Activated B cell treated with CpG ODN at 0.5 μM for 24 hours (primary cell): ENCODE measurements around the gene PIK3R2. TPM values are rescaled to one million over a fixed set of nuclear protein-coding genes. Genes with fewer than 3 reads are reported as not detected.

Source experiments
- ATAC-seq: fragments of 200-7000 bp; cut with Tn5 transposase; one replicate; pipeline ENCODE4 v1.10.0; 2021; ENCODE audit warnings: low read depth, mild to moderate bottlenecking, moderate library complexity
- CTCF ChIA-PET: fragments of 350-600 bp; sonication (Branson Sonifier 250); formaldehyde crosslinking; loops from one replicate; lab custom pipeline; 2021; ENCODE audit warnings: antibody characterized with exemption; lab: Charles Lee
- POLR2A ChIA-PET: fragments of 350-600 bp; sonication (Branson Sonifier 250); formaldehyde crosslinking; loops from one replicate; lab custom pipeline; 2021; ENCODE audit warnings: antibody characterized with exemption; lab: Charles Lee
- DNase-seq: peaks from one replicate; pipeline ENCODE4 v3.0.0; 2022
- H3K27ac Mint-ChIP-seq: one replicate; pipeline ENCODE4 v1.8.0; 2020; ENCODE audit warnings: mixed read lengths
- H3K27me3 Mint-ChIP-seq: one replicate; pipeline ENCODE4 v1.8.0; 2021; ENCODE audit warnings: mixed read lengths
- H3K36me3 Mint-ChIP-seq: one replicate; pipeline ENCODE4 v1.8.0; 2021; ENCODE audit warnings: low read depth, mixed read lengths
- H3K4me1 Mint-ChIP-seq: one replicate; pipeline ENCODE4 v1.8.0; 2021; ENCODE audit warnings: mixed read lengths
- H3K4me3 Mint-ChIP-seq: one replicate; pipeline ENCODE4 v1.8.0; 2020; ENCODE audit warnings: mild to moderate bottlenecking, mixed read lengths
- H3K9me3 Mint-ChIP-seq: one replicate; pipeline ENCODE4 v1.8.0; 2020; ENCODE audit warnings: mixed read lengths
- intact Hi-C: fragments of 100-400 bp; cut with micrococcal nuclease; formaldehyde crosslinking; loops from one replicate; pipeline ENCODE4 v1.15.1; 2024
- total RNA-seq: library from RNA; stranded (reverse); gene quantifications from 2 replicates; pipeline ENCODE4 v1.2.3, GENCODE V29; 2022
- TF ChIP-seq, protein P1 (sequence below): fragments of 200-600 bp; IDR thresholded peaks from one replicate; pipeline ENCODE4 v1.8.0; 2022; ENCODE audit warnings: antibody characterized with exemption, mild to moderate bottlenecking

PIK3R2 gene
- total RNA-seq, 1 donor from 2014 or later = 12.7 TPM

DNA sequence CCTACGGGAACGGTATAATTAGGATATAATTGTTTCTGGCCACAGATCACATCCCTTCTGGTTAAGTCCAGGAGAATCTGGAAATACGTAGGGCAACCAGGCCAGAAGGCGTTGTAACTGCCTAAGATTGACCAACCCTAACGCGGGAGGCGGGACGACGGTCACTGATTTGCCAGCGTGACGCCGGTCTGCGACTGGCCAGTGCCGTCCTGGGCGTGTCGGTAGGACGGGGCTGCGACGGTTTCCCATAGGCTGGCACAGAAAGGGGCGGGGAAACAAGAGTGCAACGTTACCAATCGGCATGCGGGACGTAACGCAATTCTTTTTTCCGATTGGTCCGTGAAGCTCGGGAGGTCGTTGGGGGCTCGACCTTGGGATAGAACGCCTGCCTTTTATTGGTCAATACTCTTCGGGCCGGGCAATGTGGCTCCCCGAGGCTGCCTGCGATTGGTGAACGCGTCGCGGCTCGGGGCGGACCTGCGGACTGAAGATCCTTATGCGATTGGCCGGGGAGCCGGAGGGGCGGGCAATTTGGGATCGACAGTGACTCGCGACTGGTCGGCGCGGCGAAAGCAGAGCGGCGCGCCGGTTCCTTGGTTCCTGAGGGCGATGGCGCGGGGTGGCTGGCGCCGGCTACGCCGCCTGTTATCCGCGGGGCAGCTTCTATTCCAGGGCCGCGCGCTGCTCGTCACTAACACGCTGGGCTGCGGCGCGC, 39.9 kb downstream of the PIK3R2 start, which contains the start of gene MPV17L2:
MPV17L2 (plus strand) TSS at position 546 of the 715 bp plus-strand sequence; CDS start at position 610, 64 bp downstream.
- Mint-ChIP-seq H3K4me1 (peaks cover 40% of the 10 kb centered on the region), H3K27ac (peak within 1 kb of the TSS; percentile 95), H3K9me3 (no peaks in the 10 kb centered on the region), H3K36me3 (peaks cover 22% of the 10 kb centered on the region), H3K27me3 (no peaks in the 10 kb centered on the region), H3K4me3 (peak within 1 kb of the TSS; percentile 87)
- intact Hi-C loops = loop anchor here (1.0 to 5.0 kb wide), 7 partner anchors 11 to 329 kb away; partner anchors contain the start of genes ELL, IFI30, LSM4 and RAB3A
- peak; percentile 90 for DNase-seq
- ATAC-seq = peak; percentile 83
- CTCF ChIA-PET = interaction anchor here (0.9 to 2.3 kb wide), 20 partner anchors 9 to 255 kb away, joined by 3 to 23 read pairs (median 7); partner anchors contain the start of genes IFI30 and RAB3A
- TF ChIP-seq, protein P1, sequence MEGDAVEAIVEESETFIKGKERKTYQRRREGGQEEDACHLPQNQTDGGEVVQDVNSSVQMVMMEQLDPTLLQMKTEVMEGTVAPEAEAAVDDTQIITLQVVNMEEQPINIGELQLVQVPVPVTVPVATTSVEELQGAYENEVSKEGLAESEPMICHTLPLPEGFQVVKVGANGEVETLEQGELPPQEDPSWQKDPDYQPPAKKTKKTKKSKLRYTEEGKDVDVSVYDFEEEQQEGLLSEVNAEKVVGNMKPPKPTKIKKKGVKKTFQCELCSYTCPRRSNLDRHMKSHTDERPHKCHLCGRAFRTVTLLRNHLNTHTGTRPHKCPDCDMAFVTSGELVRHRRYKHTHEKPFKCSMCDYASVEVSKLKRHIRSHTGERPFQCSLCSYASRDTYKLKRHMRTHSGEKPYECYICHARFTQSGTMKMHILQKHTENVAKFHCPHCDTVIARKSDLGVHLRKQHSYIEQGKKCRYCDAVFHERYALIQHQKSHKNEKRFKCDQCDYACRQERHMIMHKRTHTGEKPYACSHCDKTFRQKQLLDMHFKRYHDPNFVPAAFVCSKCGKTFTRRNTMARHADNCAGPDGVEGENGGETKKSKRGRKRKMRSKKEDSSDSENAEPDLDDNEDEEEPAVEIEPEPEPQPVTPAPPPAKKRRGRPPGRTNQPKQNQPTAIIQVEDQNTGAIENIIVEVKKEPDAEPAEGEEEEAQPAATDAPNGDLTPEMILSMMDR = no peak
- POLR2A ChIA-PET = interaction anchor here (0.6 to 19.0 kb wide), 28 partner anchors 8 to 260 kb away, joined by 3 to 437 read pairs (median 7); partner anchors contain the start of genes ARRDC2, CCDC124, IFI30 and IQCN

DNA sequence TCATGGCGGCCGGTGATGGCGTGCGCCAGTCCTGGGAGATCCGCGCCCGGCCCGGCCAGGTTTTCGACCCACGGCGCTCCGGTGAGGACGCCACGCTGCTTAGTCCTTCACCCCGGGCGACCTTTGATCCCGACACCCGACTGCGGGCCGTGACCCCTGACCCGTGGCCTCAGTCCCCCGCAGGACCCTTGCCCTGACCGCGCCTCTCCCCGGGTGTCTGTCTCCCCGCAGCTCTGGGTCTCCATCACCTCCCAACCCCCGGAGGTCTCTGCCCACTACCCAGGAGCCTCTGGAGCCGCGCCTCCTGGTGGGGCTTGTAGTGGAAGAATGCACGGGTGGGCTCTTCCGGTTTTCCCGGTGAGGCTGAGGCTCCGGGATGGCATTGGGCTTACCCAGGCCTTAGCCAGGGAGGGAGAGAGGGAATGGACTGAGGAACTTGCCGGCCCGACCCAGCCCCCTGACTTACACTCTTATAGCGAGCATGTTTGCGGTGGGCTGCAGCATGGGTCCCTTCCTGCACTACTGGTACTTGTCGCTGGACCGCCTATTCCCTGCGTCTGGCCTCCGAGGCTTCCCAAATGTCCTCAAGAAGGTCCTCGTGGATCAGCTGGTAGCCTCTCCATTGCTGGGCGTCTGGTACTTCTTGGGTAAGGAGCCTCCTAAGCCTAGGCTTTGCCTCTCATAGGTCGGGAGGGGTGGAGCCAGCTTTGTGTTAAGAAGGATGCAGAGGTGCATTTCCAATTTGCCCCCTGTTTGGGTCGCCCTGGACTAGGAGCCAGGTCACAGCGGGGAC, 40.6 kb downstream of the PIK3R2 start:
- TF ChIP-seq, protein P1 = no peak
- ATAC-seq = no peak
- Mint-ChIP-seq H3K4me1 (peaks cover 38% of the 10 kb centered on the region), H3K36me3 (peaks cover 30% of the 10 kb centered on the region), H3K9me3 (no peaks in the 10 kb centered on the region), H3K27me3 (no peaks in the 10 kb centered on the region), H3K4me3 (peak overlapping the region; percentile 87), H3K27ac (peak overlapping the region; percentile 95)
- POLR2A ChIA-PET = interaction anchor here (0.6 to 19.0 kb wide), 21 partner anchors 11 to 193 kb away, joined by 3 to 437 read pairs (median 7); partner anchors contain the start of genes ARRDC2, IFI30, IQCN and JUND
- CTCF ChIA-PET = interaction anchor here (1.0 to 2.2 kb wide), 6 partner anchors 16 to 135 kb away, joined by 4 to 19 read pairs (median 6); no protein-coding TSS in a partner anchor
- intact Hi-C loops = loop anchor here (5.0 kb wide), 1 partner anchor 329 kb away; the partner anchor contains the start of gene ELL
- DNase-seq = no peak

DNA sequence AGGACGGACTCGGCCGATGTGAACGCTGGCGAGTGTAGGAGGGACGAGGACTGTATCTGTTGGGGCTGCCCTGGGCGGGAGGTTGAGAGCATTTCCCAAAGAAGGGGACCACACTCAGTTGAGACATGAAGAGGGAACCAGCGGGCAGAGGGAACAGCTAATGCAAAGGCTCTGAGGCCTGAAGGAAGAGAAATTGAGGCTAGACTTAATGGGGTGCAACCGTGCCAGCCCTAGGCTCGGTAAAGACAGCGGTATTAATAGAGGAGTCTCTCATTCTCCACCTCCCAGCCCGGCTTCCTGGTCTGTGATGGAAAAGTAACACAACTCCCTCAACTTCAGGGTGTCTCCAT, 41.2 kb downstream of the PIK3R2 start:
- TF ChIP-seq, protein P1 = no peak
- ATAC-seq (no peak), DNase-seq (no peak)
- ChIA-PET CTCF (interaction anchor here (1.0 to 1.2 kb wide), 2 partner anchors 26 to 58 kb away, joined by 3 to 4 read pairs; no protein-coding TSS in a partner anchor), POLR2A (interaction anchor here (1.5 to 19.0 kb wide), 6 partner anchors 10 to 193 kb away, joined by 3 to 437 read pairs (median 38); partner anchors contain the start of genes IFI30, JUND and RAB3A)
- Mint-ChIP-seq H3K27ac (peak overlapping the region; percentile 95), H3K4me1 (peaks cover 34% of the 10 kb centered on the region), H3K4me3 (peak overlapping the region; percentile 87), H3K9me3 (no peaks in the 10 kb centered on the region), H3K36me3 (peaks cover 34% of the 10 kb centered on the region), H3K27me3 (no peaks in the 10 kb centered on the region)
- intact Hi-C loops = loop anchor here (5.0 kb wide), 1 partner anchor 328 kb away; the partner anchor contains the start of gene ELL

DNA sequence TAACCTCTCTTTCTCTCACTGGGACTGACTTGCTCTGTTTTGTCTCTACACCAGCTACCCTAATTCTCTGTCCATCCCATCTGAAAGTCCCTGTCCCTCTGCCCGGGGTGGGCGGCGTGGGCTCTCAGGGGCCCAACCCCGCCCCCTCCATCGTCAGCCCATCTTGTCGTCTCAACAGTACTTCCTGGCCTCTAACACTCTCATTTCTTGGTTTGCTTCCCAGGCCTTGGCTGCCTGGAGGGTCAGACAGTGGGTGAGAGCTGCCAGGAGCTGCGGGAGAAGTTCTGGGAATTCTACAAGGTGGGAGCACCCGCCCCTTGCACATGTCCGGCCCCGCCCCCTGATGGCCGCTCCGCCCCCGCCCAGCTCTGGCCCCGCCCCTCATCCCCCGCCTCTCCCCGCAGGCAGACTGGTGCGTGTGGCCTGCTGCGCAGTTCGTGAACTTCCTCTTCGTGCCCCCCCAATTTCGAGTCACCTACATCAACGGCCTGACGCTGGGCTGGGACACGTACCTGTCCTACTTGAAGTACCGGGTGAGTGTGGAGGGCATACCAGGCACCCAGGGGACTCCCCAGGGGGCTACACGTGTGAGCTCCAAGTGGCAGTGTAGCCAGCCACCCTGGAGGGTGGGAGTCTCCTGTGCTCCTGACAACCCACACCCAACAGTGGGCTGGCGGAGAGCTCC, 41.7 kb downstream of the PIK3R2 start:
- TF ChIP-seq, protein P1 = no peak
- peaks cover 36% of the 10 kb centered on the region for H3K36me3 Mint-ChIP-seq
- intact Hi-C loops = loop anchor here (5.0 kb wide), 1 partner anchor 328 kb away; the partner anchor contains the start of gene ELL
- H3K27ac Mint-ChIP-seq = peak overlapping the region; percentile 95
- no peaks in the 10 kb centered on the region for H3K9me3 Mint-ChIP-seq
- no peak for DNase-seq
- peak overlapping the region; percentile 87 for H3K4me3 Mint-ChIP-seq
- no peak for ATAC-seq
- POLR2A ChIA-PET = interaction anchor here (0.6 to 19.0 kb wide), 6 partner anchors 10 to 194 kb away, joined by 3 to 437 read pairs (median 10); partner anchors contain the start of genes IFI30, JUND and RAB3A
- no peaks in the 10 kb centered on the region for H3K27me3 Mint-ChIP-seq
- H3K4me1 Mint-ChIP-seq = peaks cover 34% of the 10 kb centered on the region
- CTCF ChIA-PET = interaction anchor here (1.0 to 1.2 kb wide), 3 partner anchors 27 to 85 kb away, joined by 3 to 4 read pairs (median 3); no protein-coding TSS in a partner anchor
